UCSD-AML1 (cell line): ENCODE results near the gene FAM107B.
A peak's percentile ranks its signal among the peaks of the same experiment; 100 is the strongest.

ENCODE experiments used
- DNase-seq: peaks from one replicate; lab custom pipeline; 2025; ENCODE audit not compliant: unreplicated experiment; lab: John Stamatoyannopoulos, UW

Gene FAM107B

DNA sequence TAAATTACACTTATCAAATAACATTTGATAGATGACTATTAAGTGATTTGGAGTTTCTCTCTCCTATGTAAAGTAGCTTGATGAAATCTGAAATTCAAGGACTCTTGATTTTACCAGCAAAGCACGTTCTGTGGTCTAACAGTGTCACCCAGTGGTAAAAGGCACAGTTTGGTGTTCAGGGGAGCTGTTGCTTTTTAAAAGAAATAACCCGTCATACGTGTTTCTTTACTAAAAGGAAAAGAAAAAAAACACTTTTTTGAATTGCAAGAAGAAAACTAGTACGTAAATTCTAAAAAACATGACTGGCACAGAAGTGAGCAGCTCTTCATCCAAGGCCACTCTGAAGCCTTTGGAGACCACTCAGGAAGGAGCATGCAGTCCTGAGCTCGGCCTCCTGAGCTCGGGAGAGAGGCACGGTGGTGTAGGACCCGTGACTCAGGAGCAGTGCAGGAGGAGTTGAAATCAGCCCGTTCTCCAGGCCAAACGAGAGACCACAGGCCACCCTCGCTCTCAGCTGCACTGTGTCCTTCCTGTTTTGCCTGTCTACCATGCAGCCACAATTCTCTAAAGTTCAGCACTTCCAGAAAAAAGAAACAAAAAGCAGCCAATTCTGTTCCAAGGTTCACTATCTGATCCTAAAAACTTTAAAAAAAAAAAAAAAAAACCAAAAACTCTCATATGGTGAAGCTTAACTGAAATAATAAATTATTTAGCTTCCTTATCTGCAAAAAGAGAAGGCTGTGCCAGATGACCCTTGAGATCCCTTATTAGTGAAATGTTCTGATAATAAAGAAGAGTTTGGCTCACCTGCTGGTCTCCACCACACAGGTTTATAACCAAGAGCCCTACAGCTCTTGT is 231.4 kb downstream of the FAM107B start:
- DNase-seq, result peak; percentile 52

DNA sequence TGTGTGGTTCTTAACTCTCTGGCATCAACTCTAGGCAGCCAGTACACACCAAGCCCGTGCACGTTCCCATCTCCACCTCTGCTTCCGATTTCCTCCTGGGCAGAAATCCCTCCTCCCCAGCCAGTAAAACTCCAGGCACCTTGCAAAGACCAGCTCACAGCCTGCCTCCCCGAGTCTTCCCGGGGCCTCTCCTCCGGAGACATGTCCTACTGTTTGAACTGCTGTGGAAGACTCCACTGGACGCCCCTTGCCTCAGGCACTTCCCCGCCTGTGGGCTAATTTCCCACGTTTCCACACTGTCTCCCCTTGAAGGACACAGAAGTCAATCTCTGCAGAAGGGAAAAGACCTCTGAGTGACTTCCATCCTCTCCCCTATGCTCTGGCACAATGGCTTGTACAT is 233.3 kb downstream of the FAM107B start:
- no peak for DNase-seq

DNA sequence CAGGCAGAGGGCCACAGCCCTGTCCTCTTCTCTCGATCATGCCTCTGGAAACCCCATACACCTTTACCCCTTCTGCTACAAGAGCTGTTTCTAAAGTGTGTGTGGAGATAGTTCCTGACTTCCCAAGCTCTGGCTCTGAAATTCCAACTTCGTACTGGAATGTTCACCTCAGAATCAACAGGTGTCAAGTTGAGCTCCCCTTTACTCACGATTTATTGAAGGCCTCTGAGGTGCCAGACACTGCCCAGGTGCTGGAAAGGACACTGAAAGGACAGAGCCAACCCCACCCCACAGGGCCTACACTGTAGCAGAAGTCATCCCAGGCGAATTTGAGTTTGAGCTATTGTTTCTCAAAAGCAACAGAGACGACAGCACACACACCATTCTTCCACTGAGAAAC is 234.1 kb downstream of the FAM107B start:
- no peak for DNase-seq

DNA sequence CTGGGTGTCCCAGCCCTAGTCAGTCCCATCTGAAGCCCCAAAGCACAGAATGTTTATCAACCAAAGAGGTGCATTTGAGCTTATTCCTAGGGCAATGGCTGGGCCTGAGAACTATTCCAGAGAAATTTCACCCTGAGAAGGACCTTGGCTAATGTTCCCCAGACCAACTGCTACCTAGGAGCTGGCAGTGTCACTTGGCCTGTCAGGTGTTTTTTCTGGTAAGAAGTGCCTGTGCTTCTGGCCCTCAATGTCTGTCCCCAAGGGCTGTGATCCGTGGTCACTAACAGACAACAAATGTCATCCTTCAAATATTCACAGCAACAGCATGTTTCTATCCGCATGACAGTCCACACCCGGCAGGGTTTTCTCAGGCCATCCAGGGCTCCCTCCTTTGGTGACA is 234.6 kb downstream of the FAM107B start:
- DNase-seq, result no peak

DNA sequence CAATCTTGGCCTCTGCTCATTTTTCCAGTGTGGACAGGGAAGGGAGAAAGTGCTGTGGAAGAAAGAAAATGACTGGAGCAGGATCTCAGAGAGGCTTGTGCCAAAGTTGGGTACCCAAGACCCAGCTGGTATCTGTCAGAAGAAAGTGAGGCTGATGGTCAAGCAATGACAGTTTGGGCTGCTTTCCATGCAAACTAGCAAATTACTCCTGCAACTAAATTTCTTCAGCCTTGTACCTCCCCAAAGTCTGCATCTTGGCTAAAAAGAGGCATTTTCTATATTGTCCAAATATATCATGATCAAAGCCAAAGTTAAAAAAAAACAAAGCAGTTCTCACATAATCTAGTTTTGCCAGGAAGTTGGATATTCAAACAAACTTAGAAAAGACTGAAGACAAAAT is 235.5 kb downstream of the FAM107B start:
- no peak for DNase-seq

DNA sequence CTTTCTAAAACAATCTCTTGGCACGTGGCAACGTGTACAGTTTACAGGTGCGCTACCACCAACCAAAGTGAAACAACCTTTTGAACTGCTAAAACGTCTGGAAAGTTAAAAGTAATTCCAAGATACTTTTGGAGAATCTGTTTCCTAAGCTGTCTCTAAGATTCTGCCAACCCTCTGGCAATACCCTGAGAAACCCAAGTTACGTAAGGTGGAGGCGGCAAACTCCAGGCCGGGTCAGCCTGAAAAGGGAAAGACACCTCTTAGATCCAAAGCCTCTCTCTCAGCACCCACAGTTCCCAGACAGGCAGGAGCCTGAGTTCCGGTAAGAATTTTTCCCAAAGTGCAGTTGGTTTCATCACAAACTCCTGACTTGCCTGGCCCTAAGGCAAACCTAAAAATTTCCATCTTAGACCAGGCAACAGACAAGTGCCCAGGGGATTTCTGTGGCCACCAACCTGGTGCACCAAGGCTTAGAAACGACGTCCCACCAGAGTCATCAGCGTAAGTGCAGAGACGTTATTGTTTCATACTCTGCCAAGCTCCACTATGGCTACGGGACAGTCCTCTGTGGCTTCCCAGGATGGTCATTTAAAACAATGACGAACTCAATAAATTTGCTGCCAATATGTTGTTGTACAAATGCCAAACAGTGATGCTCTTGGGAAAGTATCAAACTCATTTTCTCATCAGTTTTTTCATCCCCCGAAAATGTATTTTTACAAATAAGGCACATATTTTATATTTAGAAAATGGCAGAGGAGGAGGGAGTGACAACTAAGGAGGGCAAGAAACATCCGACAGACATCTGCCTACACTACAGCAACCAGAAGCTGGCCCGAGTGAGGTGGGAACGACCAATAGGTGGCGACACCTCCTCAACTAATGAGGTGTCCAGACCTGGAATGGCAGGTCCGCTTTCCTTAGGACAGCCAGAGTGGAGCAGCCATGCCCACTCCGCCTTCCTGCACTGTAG is 238.2 kb downstream of the FAM107B start:
- peak; percentile 61 for DNase-seq

DNA sequence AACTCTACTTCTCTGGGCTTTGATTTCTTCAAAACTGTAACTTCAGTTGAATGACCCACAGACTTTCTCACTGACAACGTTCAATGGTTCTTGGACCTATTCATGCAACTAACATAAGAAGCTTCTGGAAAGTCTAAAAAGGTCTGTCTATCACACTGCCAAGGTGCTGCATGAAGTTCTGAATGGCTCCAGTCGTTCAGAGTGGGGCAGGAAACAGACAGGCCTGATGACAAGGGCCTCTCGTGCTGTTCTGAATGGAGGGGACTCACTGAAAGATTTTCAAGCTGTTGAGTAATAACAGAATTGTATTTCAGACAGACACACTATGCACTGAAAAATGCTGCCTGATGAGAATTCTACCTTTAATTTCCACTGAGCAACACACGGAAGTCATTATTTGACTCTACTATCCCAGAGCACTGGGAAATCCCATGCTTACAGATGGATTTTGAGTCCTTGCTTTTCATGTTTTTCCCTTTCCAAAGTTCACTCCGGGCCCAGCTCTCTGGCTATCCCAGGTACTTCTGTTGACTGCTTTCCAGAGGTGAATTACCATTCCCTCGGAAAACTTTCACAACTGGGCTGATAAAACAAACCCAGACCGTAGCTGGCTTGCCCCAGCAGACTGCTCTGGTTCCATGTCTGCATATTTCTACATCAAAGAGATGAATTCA is 239.1 kb downstream of the FAM107B start:
- no peak for DNase-seq

DNA sequence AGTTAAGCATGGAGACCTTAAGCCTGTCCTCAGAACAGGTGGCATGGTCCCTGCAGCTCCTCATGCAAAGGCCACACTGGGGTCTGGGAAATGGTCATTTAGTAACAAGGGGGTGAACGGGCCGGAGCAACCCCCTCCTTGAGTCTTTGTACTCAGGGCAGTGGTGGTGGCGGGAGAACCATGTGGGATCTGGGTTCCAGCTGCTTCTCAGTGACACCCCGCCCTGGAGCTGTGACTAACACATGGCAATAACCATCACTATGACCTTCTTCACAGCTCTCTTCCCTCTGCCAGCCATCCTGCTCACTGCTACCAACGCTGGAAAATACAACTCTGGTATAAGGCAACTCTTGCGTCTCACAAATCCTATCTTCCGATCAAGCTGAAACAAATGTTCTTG is 240.5 kb downstream of the FAM107B start:
- no peak for DNase-seq

DNA sequence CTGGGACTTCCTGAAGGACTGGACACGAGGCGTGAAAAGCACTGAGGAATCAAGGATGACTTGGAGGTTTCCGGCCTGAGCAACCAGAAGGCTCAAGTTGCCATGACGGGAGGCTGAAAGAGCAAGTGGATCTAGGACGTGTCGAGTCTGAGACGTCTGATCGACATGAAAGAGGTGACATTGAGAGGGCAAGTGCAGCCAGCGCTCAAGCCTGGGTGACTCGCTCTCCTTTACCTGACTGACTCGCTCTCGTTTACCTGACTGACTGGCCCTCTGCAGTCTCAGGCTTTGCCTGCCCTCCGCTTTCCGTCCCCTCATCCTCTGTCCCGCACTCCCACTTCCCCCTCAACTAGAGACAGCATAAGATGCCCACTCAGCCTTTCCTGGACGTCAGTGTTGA is 241.4 kb downstream of the FAM107B start:
- no peak for DNase-seq

DNA sequence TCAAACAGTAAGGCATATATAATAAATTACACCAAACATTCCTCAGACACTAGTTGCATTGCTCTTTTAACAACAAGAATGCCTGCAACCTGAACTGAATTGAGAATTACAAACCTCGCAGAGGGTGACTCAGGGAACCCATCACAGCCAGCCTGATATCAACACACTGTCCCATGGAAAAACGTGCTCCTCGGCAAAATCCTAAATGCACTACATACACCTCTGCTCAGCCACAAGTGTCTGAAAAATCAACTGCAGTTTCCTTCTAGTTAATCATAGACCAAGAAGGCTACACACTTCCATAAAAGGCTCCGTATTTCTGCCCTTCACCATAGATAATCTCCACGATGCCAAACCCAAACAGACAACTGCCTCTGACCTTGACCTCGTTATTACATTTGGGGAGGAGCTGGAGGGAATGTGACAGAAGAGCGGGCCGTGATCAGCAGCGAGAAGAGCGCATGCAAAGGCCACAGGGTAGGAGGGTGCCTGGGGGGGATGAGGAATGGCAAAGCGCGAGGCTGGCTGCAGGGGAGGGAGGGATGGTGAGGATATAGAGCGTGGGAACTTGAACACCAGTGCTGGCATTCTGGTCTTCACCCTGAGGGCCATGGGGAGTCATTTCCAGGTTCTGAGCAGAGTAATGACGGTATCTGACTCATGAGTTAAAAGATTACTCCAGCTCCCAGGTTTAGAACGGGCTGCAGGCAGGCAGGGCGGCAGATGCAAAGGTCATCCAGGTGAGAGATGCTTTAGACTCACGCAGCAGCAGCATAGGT is 242.0 kb downstream of the FAM107B start:
- DNase-seq, result no peak

DNA sequence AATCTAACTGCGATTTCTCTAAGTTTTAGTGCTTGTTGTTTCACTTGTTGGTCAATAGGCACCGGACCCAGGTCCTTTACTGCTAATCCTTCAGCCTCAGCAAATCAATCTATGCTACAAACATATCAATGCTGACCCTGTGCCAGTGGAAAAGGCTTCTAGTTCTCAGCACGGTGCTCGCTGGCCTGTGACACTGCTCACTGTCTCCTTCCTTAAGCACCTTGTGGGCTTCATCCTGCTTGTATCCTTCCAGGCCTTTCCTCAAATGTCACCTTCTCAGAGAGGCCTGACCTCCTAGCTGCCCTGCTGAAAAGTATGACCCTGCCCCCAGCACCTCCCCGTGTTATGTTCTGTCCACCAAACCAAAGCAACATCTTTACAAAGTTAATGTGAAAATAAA is 242.7 kb downstream of the FAM107B start:
- DNase-seq, result no peak

DNA sequence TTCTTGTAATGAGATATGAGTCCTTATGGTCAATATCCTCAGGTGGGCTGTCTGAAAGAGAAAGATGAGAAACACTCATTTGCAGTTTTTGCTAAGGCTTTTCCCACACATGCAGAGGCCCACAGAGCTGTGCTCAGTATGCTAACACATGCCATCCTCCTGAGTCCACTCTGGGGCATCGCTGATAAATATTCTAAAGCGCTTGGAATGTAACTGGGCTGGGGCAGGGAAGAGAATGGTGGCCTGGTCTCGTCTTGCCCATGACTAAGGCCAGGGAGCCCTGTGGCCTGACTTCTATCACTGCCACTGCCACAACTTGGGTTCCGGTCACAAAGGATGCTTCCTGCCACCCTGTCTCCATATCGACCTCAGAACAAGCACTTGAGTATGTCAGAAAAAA is 244.2 kb downstream of the FAM107B start:
- DNase-seq, result no peak

DNA sequence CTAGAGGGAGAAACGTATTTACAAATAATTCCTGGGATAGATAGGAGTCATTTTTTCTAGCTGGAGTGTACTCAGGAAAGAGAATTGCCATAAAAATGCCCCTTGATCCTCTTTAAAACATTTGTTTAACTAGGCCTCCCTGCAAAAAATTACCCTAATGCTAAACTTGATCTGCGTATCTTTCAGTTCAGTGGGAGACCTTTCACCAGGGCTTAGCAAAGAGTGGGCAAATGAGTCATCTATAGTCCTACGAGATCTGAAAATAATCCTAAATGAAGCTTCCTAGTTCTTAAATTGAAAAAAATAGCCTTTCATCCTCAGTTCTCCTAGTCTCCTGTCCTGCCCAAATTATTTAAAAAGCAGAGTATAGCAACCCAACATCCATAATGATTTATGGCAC is 245.3 kb downstream of the FAM107B start:
- DNase-seq, result no peak

DNA sequence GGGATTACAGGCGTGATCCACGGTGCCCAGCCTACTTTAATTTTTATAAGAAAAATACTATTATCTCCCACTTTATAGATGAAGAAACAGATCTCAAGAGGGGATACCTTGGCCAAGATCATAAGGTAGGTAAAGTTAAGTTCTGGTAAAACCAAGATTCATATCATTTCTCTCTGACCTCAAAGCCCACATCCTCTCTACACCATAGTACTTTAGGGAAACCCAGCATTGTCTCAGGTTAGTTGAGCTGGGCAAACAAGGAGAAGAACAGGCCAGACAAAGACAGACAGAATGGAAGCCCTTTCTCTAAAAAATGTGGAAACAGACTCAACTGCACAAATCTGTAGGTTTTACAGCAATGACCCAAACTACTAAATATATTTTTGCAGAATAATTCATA is 246.2 kb downstream of the FAM107B start:
- no peak for DNase-seq

DNA sequence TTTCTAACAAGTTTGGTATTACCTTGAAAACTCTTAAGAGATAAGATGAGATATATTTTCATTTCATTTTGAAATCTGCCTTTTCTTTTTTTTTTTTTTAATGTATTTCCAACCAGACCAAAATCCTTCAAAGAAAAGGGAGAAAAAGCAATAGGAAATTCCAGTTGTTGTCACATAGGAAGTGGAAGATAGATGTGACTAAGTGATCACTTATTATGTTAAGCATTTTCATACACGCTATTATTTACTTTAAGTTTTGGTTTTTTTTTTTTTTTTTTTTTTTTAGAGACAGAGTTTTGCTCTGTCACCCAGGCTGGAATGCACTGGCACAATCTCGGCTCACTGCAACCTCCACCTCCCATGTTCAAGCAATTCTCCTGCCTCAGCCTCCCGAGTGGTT is 246.8 kb downstream of the FAM107B start:
- no peak for DNase-seq

DNA sequence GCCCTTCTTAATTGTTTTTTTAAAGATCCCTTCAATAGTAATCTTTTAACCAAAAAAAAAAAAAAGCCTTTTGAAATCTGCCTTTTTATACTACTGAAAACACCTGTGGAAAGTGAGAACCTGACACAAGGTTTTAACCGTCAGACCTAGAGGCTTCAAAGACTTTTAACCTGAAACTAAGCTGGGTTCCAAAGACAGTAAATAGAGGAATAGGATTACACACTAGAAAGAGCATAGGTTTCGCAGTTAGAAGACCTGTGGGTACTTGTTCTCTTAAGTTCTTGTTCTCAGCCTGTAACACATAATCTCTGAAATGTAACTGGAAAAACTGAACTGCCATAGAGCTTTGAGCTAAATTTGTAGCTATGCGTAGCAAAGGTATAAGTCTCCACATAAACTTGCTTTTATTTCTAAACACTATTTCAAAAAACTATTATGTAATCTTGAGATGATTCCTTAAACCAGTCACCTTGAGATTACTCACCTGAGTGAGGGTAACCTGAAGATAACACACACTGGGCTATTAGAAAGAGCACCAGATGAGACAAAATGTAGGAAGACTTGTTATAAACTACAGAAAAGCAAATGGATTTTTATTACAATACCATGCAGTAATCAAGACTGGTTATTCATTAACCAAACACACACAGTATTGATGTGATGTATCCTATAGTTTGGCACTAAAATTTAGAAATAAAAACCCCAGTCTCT is 247.4 kb downstream of the FAM107B start:
- no peak for DNase-seq

DNA sequence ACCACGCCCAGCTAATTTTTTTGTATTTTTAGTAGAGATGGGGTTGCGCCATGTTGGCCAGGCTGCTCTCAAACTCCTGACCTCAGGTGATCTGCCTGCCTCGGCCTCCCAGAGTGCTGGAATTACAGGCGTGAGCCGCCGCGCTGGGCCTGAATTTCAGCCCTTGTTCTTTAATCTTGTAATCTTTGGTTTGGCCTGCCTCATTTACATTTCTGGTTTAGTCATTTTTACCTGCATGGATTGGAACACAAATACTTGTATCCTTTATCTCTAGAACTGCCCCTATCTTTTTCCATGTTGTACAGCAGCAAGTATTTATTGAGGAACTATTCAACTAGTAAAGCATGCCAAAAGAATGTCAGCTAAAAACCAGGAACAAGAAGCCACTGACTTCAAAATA is 248.4 kb downstream of the FAM107B start:
- DNase-seq, result no peak

DNA sequence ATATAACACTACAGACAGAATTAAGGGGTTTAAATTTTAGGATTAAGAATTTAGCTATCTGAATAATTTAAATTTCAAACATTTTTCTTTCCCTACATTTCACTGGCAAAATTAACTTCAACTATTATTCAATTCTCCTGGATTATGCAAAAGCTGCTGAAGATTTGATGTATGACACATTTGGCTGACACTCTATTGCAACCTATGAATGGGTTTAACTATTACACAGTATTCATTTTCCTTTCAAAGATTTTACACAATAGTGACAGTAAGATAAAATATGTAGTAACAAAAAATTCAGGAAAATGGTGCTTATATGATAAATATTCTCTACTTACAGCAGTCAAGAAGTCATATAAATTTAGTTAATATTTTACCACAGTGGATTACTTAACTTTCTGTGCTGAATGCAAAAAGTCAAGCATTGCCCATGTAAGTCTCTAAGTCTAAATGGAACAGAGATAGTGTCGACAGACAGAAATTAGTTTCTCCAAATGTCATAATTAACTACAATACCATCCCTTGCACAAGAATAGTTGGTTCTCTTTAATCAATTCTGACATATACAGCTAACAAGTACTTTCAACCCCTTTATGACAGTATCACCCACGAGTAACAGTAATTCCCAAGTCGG is 249.9 kb downstream of the FAM107B start:
- DNase-seq, result no peak

DNA sequence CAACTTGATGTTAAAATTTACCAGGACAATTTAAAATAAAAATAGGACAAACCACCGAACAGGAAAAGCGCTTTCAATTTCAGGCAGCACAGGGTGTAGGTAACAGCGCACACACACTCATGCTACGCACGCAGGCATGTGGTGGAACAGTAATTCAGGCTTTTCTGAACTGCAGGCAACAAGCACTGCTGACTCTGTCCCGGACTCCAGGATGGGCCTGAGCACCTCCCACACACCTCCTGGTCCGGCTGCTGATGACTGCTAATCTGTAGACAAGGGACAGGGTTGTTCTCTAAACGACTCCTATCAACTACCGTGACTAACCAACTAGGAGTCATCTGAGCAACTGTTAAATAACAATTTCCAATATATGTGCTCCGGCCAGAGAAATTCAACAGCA is 251.4 kb downstream of the FAM107B start:
- no peak for DNase-seq

DNA sequence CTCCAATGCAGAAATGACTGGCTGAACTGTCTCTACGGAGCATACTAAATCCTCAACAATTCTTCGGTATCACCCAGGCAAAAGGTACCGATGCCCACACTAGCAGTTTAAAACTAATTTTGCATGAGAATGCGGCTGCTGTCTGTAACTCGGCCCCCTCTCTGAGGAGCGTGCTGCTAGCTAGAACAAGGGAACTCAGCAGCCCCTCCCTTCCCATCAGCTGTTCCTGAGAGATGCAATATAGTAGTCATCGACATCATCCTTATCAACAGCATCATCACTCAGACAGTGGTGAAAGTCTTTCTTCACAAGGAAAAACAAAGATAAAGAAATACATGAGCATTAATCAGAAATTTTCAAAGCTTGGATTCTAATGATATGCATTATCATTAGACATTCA is 254.9 kb downstream of the FAM107B start:
- no peak for DNase-seq
